GM19324 (cell line): Measurements from ENCODE around the gene AGO1.
"Not testable (repeated sequence)": the region's sequence is repeated elsewhere in the genome, so short reads cannot be mapped to it uniquely, and the experiment has no call there.

ENCODE experiments used
- ATAC-seq: cut with Tn5 transposase; IDR thresholded peaks from one replicate; pipeline ENCODE4 v1.9.1; 2021; ENCODE audit warnings: mild to moderate bottlenecking, moderate library complexity; ENCODE audit not compliant: unreplicated experiment, low FRiP score

The AGO1 gene

GRCh38 chr1:35964277-35964676 is 81.3 kb downstream of the AGO1 start:
- not testable (repeated sequence) for ATAC-seq

DNA sequence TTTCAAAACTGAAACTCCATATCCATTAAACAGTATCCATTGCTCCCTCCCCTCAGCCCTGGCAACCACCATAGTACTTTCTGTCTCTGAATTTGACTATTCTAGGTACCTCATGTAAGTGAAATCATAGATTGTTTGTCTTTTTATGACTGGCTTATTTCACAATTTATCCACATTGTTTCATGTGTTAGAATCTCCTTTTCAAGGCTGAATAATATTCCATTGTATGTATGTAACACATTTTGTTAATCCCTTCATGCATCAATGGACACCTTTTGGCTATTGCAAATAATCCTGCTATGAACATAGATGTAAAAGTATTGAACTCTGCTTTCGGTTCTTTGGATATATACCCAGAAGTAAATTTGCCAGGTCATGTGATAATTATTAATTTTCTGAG is 85.4 kb downstream of the AGO1 start:
- no peak for ATAC-seq

DNA sequence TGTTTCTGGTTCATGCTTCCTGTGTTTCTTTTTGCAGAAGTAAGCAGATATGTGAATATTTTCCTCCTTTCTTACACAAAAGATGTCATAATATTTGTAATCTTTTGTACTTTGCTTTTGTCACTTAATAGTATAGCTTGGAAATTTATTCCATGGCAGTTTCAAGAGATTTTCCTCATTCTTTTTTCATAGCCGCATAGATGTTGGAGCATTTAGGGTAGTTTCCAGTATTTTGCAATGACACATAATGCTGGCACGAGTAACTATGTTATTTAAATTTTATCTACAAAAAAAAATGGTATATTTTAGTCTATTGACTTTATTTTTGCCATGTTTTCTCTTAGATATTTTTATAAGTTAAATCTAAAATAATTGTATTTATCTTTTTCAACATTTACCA is 88.6 kb downstream of the AGO1 start:
- no peak for ATAC-seq

DNA sequence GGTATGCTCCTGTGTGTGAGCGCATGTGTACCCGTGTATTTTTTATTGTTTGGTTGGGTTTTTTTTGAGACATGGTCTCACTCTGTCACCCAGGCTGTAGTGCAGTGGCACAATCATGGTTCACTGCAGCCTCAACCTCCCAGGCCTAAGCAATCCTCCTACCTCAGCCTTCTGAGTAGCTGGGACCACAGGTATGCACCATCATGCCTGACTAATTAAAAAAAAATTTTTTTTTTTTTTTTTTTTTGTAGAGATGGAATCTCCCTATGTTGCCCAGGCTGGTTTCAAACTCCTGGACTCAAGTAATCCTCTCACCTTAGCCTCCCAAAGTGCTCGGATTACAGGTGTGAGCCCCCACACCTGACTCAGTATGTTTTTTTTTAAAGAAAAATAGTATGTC is 89.6 kb downstream of the AGO1 start:
- ATAC-seq: not testable (repeated sequence)

DNA sequence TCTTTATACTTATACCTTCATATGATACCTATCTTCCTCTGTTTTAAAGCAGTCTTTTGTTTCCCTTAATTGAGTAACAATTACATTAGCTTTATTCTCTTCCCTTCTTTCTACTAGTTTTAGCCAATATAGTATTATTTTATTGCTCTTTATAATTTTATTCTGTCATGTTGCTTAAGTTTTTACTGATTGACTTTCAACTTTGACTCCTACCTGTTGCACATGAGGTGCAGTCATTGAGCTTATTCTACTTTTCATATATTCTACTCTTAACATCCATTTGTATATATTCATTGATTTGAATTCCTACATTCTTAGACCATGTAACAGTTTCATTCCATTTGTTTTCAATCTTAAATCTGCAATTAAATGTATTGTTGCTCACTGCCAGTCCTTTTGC is 97.1 kb downstream of the AGO1 start:
- ATAC-seq: no peak
